SW 1271 (cell line): ENCODE measurements around the gene MEIOB.

Experiments
- DNase-seq, 2 experiments: peaks; one replicate each; lab custom pipeline; 2025; lab: John Stamatoyannopoulos, UW

The MEIOB gene

GRCh38 chr16:1786242-1787055 lies 85.5 kb downstream of the MEIOB start:
- DNase-seq: no peak

- DNase-seq: no peak
Measured at GRCh38 chr16:1785846-1786170, 86.2 kb downstream of the MEIOB start.

DNA sequence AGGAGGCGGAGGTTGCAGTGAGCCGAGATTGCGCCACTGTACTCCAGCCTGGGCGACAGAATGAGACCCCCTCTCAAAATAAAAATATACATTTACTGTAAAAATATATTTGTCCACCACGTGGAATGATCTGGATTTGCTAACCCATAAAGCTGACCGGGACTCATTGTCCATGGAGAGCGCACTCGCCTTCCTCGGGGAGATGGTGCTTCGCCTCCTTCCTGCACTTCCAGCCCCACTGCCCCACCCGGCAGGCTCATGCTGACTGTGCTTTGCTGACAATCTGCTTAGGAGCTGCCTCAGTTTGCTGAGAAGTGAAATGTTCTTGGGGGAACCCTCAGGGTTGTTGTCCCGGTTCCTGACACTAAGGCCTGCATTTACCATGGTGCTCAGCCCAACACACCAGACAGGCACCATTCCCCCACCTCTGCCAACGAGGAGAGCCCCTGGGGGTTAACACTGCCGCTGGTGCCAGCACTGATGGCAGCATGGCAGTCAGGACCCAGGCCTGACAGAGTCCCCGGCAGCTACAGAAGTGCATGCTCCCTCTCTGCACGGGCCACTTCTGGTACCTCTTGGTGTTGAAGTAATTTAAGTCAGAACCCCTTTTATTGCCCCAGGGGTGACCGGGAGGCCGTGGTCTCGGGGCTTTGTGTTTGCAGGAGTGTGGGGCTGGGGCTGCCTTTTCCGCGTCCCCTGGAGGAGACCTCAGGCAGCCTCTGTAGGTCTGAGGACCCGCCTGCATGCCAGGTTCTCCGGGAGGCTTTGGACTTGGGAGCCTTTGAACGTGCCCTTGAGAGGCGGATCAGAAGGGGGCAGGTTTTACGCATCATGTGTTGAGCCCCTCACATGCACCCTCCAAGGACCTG lies 86.8 kb downstream of the MEIOB start:
- no peak for DNase-seq
